ENCODE data around the gene CYP39A1. TPM values are rescaled to one million over a fixed set of nuclear protein-coding genes. Genes with fewer than 3 reads are reported as not detected.

The CYP39A1 gene
- total RNA-seq, 2 experiments from 2014 or later: not detected

GRCh38 chr6:46628498-46628897 is 24.1 kb downstream of the CYP39A1 start:
- no peak for ATAC-seq (ENCODE audit: poor library complexity)
- Histone ChIP-seq H3K27me3 (ENCODE audit: control insufficient read depth in 1 of 2, insufficient read depth in 2 of 2, low read length in 2 of 2) (peaks cover 0 to 5% of the 10 kb centered on the region in 2 experiments), H3K36me3 (ENCODE audit: insufficient read depth, low read length) (no peaks in the 10 kb centered on the region), H3K4me1 (ENCODE audit: insufficient read depth, low read length) (no peaks in the 10 kb centered on the region), H3K9me3 (ENCODE audit: control insufficient read depth in 1 of 2, insufficient read depth in 1 of 2, low read length in 2 of 2) (no peaks in the 10 kb centered on the region), H3K4me3 (ENCODE audit: low read length) (no peak overlapping the region), H3K27ac (ENCODE audit: low read depth in 1 of 2, low read length in 2 of 2) (no peak overlapping the region)
- no peak overlapping the region for H3K27ac Mint-ChIP-seq
- peaks cover 12% of the 10 kb centered on the region for H3K27me3 Mint-ChIP-seq
- H3K36me3 Mint-ChIP-seq (ENCODE audit: low read depth): no peaks in the 10 kb centered on the region
- CTCF ChIA-PET: no interaction called here
- POLR2A ChIA-PET: no interaction called here
- intact Hi-C loops (cut with DNase I, micrococcal nuclease): loop anchor here in 1 of 2 experiments (5.0 kb wide), 1 partner anchor 696 kb away; no protein-coding TSS in a partner anchor
- H3K4me3 Mint-ChIP-seq: no peak overlapping the region
- no peaks in the 10 kb centered on the region for H3K9me3 Mint-ChIP-seq
- DNase-seq: no peak
- H3K4me1 Mint-ChIP-seq (ENCODE audit: low read depth): peaks cover 5% of the 10 kb centered on the region
- TF ChIP-seq, protein P1, sequence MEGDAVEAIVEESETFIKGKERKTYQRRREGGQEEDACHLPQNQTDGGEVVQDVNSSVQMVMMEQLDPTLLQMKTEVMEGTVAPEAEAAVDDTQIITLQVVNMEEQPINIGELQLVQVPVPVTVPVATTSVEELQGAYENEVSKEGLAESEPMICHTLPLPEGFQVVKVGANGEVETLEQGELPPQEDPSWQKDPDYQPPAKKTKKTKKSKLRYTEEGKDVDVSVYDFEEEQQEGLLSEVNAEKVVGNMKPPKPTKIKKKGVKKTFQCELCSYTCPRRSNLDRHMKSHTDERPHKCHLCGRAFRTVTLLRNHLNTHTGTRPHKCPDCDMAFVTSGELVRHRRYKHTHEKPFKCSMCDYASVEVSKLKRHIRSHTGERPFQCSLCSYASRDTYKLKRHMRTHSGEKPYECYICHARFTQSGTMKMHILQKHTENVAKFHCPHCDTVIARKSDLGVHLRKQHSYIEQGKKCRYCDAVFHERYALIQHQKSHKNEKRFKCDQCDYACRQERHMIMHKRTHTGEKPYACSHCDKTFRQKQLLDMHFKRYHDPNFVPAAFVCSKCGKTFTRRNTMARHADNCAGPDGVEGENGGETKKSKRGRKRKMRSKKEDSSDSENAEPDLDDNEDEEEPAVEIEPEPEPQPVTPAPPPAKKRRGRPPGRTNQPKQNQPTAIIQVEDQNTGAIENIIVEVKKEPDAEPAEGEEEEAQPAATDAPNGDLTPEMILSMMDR (IDR thresholded peaks at IDR 0.05): no peak

DNA sequence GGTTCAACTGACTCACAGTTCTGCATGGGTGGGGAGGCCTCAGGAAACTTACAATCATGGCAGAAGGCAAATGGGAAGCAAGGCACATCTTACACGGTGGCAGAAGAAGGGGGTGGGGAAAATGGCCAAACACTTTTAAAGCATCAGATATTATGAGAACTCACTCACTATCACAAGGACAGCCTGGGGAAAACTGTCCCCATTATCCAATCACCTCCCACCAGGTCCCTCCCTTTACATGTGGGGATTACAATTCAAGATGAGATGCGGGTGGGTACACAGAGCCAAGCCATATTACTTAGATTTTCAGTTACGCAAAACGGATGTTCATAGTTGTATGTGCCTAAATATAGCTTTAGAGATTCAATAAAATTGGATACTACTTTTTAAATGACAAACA is 25.6 kb downstream of the CYP39A1 start:
- TF ChIP-seq, protein P1 (IDR thresholded peaks at IDR 0.05): no peak
- CTCF ChIA-PET: no interaction called here
- POLR2A ChIA-PET: no interaction called here
- ATAC-seq (ENCODE audit: poor library complexity) (no peak), DNase-seq (no peak)
- Mint-ChIP-seq H3K36me3 (ENCODE audit: low read depth) (no peaks in the 10 kb centered on the region), H3K27ac (no peak overlapping the region), H3K4me3 (no peak overlapping the region), H3K27me3 (peaks cover 24% of the 10 kb centered on the region), H3K4me1 (ENCODE audit: low read depth) (peaks cover 5% of the 10 kb centered on the region), H3K9me3 (no peaks in the 10 kb centered on the region)
- intact Hi-C loops (cut with DNase I, micrococcal nuclease): loop anchor here (1.0 to 5.0 kb wide), 2 partner anchors 537 to 695 kb away; no protein-coding TSS in a partner anchor
- peaks cover 0 to 12% of the 10 kb centered on the region in 2 experiments for H3K27me3 ChIP-seq (ENCODE audit: control insufficient read depth in 1 of 2, insufficient read depth in 2 of 2, low read length in 2 of 2)
- H3K4me3 ChIP-seq (ENCODE audit: low read length): no peak overlapping the region
- no peak overlapping the region for H3K27ac ChIP-seq (ENCODE audit: low read depth in 1 of 2, low read length in 2 of 2)
- H3K9me3 ChIP-seq (ENCODE audit: control insufficient read depth in 1 of 2, insufficient read depth in 1 of 2, low read length in 2 of 2): no peaks in the 10 kb centered on the region
- H3K4me1 ChIP-seq (ENCODE audit: insufficient read depth, low read length): no peaks in the 10 kb centered on the region
- H3K36me3 ChIP-seq (ENCODE audit: insufficient read depth, low read length): no peaks in the 10 kb centered on the region

GRCh38 chr6:46626228-46626909 is 26.2 kb downstream of the CYP39A1 start:
- ATAC-seq (ENCODE audit: poor library complexity) (no peak), DNase-seq (peak in 3 of 14 experiments; percentile 14 to 35 (median 32))
- Mint-ChIP-seq H3K36me3 (ENCODE audit: low read depth) (no peaks in the 10 kb centered on the region), H3K4me1 (ENCODE audit: low read depth) (peaks cover 5% of the 10 kb centered on the region), H3K9me3 (no peaks in the 10 kb centered on the region), H3K27ac (no peak overlapping the region), H3K27me3 (peaks cover 24% of the 10 kb centered on the region), H3K4me3 (peak overlapping the region; percentile 54)
- no peak overlapping the region for H3K4me3 ChIP-seq (ENCODE audit: low read length)
- H3K27ac ChIP-seq (ENCODE audit: low read depth in 1 of 2, low read length in 2 of 2): no peak overlapping the region
- intact Hi-C loops (cut with DNase I, micrococcal nuclease): loop anchor here (1.0 to 5.0 kb wide), 2 partner anchors 536 to 694 kb away; no protein-coding TSS in a partner anchor
- H3K4me1 ChIP-seq (ENCODE audit: insufficient read depth, low read length): no peaks in the 10 kb centered on the region
- TF ChIP-seq, protein P1 (IDR thresholded peaks at IDR 0.05): peak; percentile 65
- ChIA-PET POLR2A (no interaction called here), CTCF (no interaction called here)
- no peaks in the 10 kb centered on the region for H3K36me3 ChIP-seq (ENCODE audit: insufficient read depth, low read length)
- H3K9me3 ChIP-seq (ENCODE audit: control insufficient read depth in 1 of 2, insufficient read depth in 1 of 2, low read length in 2 of 2): no peaks in the 10 kb centered on the region
- H3K27me3 ChIP-seq (ENCODE audit: control insufficient read depth in 1 of 2, insufficient read depth in 2 of 2, low read length in 2 of 2): peaks cover 0 to 12% of the 10 kb centered on the region in 2 experiments
